ENCODE results near the gene SFT2D1. TPM values are rescaled to one million over a fixed set of nuclear protein-coding genes. Genes with fewer than 3 reads are reported as not detected.

SFT2D1 gene
- total RNA-seq, 1 experiment from 2014 or later, result 65.6 TPM

DNA sequence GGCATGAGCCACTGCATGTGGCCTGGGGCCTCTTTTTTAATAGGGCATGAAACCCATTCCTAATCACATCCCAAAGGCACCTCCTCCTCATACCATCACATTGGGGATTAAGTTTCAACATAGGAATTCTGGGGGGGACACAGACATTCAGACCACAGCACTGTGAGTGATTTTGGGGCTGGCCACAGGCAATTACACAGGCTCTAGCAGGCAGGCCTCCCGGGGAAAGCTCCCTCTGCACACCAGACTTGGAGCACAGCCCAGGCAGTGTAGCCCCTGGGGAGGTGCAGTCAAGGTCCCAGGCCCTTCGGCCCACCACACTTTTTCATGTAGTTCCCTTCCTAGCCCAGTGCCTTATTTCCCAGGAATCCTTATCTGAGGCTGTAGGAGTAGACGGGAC lies 5.5 kb downstream of the SFT2D1 start (continued):
- TF ChIP-seq, protein P1, sequence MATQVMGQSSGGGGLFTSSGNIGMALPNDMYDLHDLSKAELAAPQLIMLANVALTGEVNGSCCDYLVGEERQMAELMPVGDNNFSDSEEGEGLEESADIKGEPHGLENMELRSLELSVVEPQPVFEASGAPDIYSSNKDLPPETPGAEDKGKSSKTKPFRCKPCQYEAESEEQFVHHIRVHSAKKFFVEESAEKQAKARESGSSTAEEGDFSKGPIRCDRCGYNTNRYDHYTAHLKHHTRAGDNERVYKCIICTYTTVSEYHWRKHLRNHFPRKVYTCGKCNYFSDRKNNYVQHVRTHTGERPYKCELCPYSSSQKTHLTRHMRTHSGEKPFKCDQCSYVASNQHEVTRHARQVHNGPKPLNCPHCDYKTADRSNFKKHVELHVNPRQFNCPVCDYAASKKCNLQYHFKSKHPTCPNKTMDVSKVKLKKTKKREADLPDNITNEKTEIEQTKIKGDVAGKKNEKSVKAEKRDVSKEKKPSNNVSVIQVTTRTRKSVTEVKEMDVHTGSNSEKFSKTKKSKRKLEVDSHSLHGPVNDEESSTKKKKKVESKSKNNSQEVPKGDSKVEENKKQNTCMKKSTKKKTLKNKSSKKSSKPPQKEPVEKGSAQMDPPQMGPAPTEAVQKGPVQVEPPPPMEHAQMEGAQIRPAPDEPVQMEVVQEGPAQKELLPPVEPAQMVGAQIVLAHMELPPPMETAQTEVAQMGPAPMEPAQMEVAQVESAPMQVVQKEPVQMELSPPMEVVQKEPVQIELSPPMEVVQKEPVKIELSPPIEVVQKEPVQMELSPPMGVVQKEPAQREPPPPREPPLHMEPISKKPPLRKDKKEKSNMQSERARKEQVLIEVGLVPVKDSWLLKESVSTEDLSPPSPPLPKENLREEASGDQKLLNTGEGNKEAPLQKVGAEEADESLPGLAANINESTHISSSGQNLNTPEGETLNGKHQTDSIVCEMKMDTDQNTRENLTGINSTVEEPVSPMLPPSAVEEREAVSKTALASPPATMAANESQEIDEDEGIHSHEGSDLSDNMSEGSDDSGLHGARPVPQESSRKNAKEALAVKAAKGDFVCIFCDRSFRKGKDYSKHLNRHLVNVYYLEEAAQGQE (IDR thresholded peaks at IDR 0.05; ENCODE audit: low read depth), result no peak
- no peak for TF ChIP-seq CBX3 (IDR thresholded peaks at IDR 0.05; ENCODE audit: low read depth)
- TF ChIP-seq, protein P2, sequence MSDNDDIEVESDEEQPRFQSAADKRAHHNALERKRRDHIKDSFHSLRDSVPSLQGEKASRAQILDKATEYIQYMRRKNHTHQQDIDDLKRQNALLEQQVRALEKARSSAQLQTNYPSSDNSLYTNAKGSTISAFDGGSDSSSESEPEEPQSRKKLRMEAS (IDR thresholded peaks at IDR 0.05), result no peak
- no peak for TF ChIP-seq ZNF274 (IDR thresholded peaks at IDR 0.05; ENCODE audit: low read depth, low read length)
- no peak for TF ChIP-seq EZH2 (IDR thresholded peaks at IDR 0.05)
- no peak for TF ChIP-seq SP1 (IDR thresholded peaks at IDR 0.05; ENCODE audit: low read depth)
- TF ChIP-seq, protein P3, sequence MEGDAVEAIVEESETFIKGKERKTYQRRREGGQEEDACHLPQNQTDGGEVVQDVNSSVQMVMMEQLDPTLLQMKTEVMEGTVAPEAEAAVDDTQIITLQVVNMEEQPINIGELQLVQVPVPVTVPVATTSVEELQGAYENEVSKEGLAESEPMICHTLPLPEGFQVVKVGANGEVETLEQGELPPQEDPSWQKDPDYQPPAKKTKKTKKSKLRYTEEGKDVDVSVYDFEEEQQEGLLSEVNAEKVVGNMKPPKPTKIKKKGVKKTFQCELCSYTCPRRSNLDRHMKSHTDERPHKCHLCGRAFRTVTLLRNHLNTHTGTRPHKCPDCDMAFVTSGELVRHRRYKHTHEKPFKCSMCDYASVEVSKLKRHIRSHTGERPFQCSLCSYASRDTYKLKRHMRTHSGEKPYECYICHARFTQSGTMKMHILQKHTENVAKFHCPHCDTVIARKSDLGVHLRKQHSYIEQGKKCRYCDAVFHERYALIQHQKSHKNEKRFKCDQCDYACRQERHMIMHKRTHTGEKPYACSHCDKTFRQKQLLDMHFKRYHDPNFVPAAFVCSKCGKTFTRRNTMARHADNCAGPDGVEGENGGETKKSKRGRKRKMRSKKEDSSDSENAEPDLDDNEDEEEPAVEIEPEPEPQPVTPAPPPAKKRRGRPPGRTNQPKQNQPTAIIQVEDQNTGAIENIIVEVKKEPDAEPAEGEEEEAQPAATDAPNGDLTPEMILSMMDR (IDR thresholded peaks at IDR 0.05 in 2 of 3, conservative IDR thresholded peaks at IDR 0.05 in 1 of 3; ENCODE audit: borderline replicate concordance in 1 of 3, insufficient read depth in 1 of 3, low read depth in 2 of 3, low read length in 2 of 3), result no peak

Measured in HCT116 (cell line).